NB4 (cell line): Measurements from ENCODE around the gene DMBX1.

Source experiments
- MYC ChIP-seq: IDR thresholded peaks from 2 replicates; pipeline ENCODE4 v1.6.1; 2011; ENCODE audit warnings: low read depth, low read length
- TF ChIP-seq, protein P1 (sequence below): IDR thresholded peaks from one replicate; pipeline ENCODE4 v1.5.1; 2012; ENCODE audit warnings: low read depth, low read length

DNA sequence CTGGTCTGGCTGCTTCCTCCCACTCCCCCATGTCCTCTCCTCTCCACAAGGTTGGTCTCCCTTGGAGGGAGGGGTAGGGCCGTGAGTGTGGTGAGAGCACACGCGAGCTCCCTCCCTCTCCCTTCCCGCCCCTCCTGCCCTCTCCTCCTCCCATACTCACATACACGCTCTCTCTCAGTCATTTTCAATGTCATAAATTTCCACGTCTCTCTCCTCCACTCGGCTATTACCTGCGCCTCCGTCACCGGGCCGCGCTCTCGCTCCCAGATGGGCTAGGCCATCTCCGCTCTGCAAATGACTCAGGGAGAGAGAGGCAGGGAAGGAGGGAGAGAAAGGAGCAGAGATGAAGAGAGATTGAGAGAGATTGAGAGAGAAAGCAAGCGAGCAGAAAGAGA lies 36.7 kb upstream of the DMBX1 start:
- TF ChIP-seq MYC, result no peak
- TF ChIP-seq, protein P1, sequence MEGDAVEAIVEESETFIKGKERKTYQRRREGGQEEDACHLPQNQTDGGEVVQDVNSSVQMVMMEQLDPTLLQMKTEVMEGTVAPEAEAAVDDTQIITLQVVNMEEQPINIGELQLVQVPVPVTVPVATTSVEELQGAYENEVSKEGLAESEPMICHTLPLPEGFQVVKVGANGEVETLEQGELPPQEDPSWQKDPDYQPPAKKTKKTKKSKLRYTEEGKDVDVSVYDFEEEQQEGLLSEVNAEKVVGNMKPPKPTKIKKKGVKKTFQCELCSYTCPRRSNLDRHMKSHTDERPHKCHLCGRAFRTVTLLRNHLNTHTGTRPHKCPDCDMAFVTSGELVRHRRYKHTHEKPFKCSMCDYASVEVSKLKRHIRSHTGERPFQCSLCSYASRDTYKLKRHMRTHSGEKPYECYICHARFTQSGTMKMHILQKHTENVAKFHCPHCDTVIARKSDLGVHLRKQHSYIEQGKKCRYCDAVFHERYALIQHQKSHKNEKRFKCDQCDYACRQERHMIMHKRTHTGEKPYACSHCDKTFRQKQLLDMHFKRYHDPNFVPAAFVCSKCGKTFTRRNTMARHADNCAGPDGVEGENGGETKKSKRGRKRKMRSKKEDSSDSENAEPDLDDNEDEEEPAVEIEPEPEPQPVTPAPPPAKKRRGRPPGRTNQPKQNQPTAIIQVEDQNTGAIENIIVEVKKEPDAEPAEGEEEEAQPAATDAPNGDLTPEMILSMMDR, result no peak
